GM12873 (cell line): Measurements from ENCODE around the gene PAK1.

Source experiments
- CTCF ChIP-seq: IDR thresholded peaks from 2 replicates; pipeline ENCODE4 v1.5.1; 2012; ENCODE audit warnings: low read depth, mild to moderate bottlenecking, moderate library complexity, low read length, control low read depth; ENCODE audit not compliant: insufficient read depth; ENCODE audit errors: missing control alignments

The PAK1 gene

GRCh38 chr11:77438487-77438886, 35.4 kb downstream of the PAK1 start:
- no peak for TF ChIP-seq CTCF

- TF ChIP-seq CTCF: no peak
Observed at GRCh38 chr11:77436969-77437368, 36.9 kb downstream of the PAK1 start.

GRCh38 chr11:77436506-77436905, 37.4 kb downstream of the PAK1 start:
- no peak for TF ChIP-seq CTCF

- no peak for TF ChIP-seq CTCF
Observed at GRCh38 chr11:77435972-77436371, 37.9 kb downstream of the PAK1 start.

GRCh38 chr11:77431813-77432212, 42.1 kb downstream of the PAK1 start:
- TF ChIP-seq CTCF: no peak

- TF ChIP-seq CTCF: no peak
Observed at GRCh38 chr11:77428598-77428997, 45.3 kb downstream of the PAK1 start.

GRCh38 chr11:77425346-77425745, 48.5 kb downstream of the PAK1 start:
- no peak for TF ChIP-seq CTCF
